ENCODE data around the gene PLPP7. TPM values are rescaled to one million over a fixed set of nuclear protein-coding genes. Genes with fewer than 3 reads are reported as not detected.

The PLPP7 gene
- total RNA-seq, result 0.90 and 3.3 TPM in 2 replicates

GRCh38 chr9:131289301-131290035, at the start of gene PLPP7:
PLPP7 (plus strand) TSS chr9:131289723; CDS start chr9:131289998, 275 bp downstream.

GRCh38 chr9:131276094-131276888, 13.2 kb upstream of the PLPP7 start, which contains the start of gene FAM78A:
FAM78A (minus strand) TSS chr9:131276510; CDS start chr9:131276179, 331 bp downstream.

Other genes starting within 250 kb of the PLPP7 start
- 27.6 and 31.6 TPM in 2 replicates for gene AIF1L, start 193.2 kb upstream of the PLPP7 start, total RNA-seq
- 15.0 and 18.6 TPM in 2 replicates for gene NUP214, start 164.1 kb upstream of the PLPP7 start, total RNA-seq
- 2.3 and 4.5 TPM in 2 replicates for gene FAM78A, start 13.2 kb upstream of the PLPP7 start, total RNA-seq
- gene PRRC2B, start 104.4 kb downstream of the PLPP7 start, total RNA-seq, result 43.9 and 64.5 TPM in 2 replicates
- 24.5 and 39.5 TPM in 2 replicates for gene POMT1, start 213.2 kb downstream of the PLPP7 start, total RNA-seq
- gene UCK1, start 241.5 kb downstream of the PLPP7 start, total RNA-seq, result 15.8 and 16.6 TPM in 2 replicates